Liver (tissue), 9 donors: Measurements from ENCODE around the gene CHORDC1. TPM values are rescaled to one million over a fixed set of nuclear protein-coding genes. Genes with fewer than 3 reads are reported as not detected.

Experiments used
- DNase-seq: peaks from one replicate; pipeline ENCODE4 v3.0.0-alpha.2; 2017; ENCODE audit warnings: low spot score
- H3K27ac ChIP-seq, 2 donors: one replicate each; pipeline ENCODE4 v1.7.0; 2013; ENCODE audit warnings: inconsistent platforms in 2 of 2, low read length in 2 of 2, control low read depth in 1 of 2, low read depth in 1 of 2, mild to moderate bottlenecking in 1 of 2
- H3K27me3 ChIP-seq, 4 donors: one replicate each; pipeline versions ENCODE4 v1.6.1 to v1.7.0; 2013; ENCODE audit warnings: low read length in 3 of 4, inconsistent platforms in 1 of 4, mild to moderate bottlenecking in 1 of 4, moderate library complexity in 1 of 4; ENCODE audit not compliant: control insufficient read depth in 4 of 4, insufficient read depth in 4 of 4
- H3K36me3 ChIP-seq, 4 donors: one replicate each; pipeline versions ENCODE4 v1.6.1 to v1.7.0; 2013; ENCODE audit warnings: low read length in 3 of 4, mild to moderate bottlenecking in 3 of 4, low read depth in 1 of 4, moderate library complexity in 1 of 4; ENCODE audit not compliant: control insufficient read depth in 4 of 4, insufficient read depth in 3 of 4
- H3K4me1 ChIP-seq, 4 donors: one replicate each; pipeline versions ENCODE4 v1.6.1 to v1.7.0; 2013; ENCODE audit warnings: low read length in 3 of 4, mild to moderate bottlenecking in 3 of 4, moderate library complexity in 1 of 4; ENCODE audit not compliant: control insufficient read depth in 4 of 4, insufficient read depth in 4 of 4
- H3K4me3 ChIP-seq, 3 donors: one replicate each; pipeline versions ENCODE4 v1.6.1 to v1.7.0; 2013; ENCODE audit warnings: low read length in 3 of 3, control low read depth in 1 of 3, low read depth in 1 of 3, mild to moderate bottlenecking in 1 of 3
- H3K9ac ChIP-seq, 2 donors: one replicate each; pipeline ENCODE4 v1.7.0; 2013; ENCODE audit warnings: low read length in 2 of 2, mild to moderate bottlenecking in 2 of 2, moderate library complexity in 2 of 2, control low read depth in 1 of 2, low read depth in 1 of 2
- H3K9me3 ChIP-seq, 4 donors: one replicate each; pipeline versions ENCODE4 v1.6.1 to v1.7.0; 2013; ENCODE audit warnings: low read length in 3 of 4; ENCODE audit not compliant: control insufficient read depth in 4 of 4
- FOXA1 ChIP-seq: IDR thresholded peaks from 2 replicates; pipeline ENCODE4 v1.6.1; 2016; ENCODE audit warnings: antibody characterized with exemption
- FOXA2 ChIP-seq: IDR thresholded peaks from 2 replicates; pipeline ENCODE4 v1.6.1; 2016; ENCODE audit warnings: antibody characterized with exemption
- GABPA ChIP-seq, 2 donors: IDR thresholded peaks in 1 of 2; conservative IDR thresholded peaks in 1 of 2; 2 replicates each; pipeline ENCODE4 v1.6.1; 2016; ENCODE audit warnings: antibody characterized with exemption in 2 of 2, mild to moderate bottlenecking in 1 of 2, moderate library complexity in 1 of 2
- HNF4G ChIP-seq: IDR thresholded peaks from 2 replicates; pipeline ENCODE4 v1.6.1; 2016; ENCODE audit warnings: antibody characterized with exemption
- NR2F2 ChIP-seq: IDR thresholded peaks from 2 replicates; pipeline ENCODE4 v1.6.1; 2016; ENCODE audit warnings: antibody characterized with exemption
- RAD21 ChIP-seq, 2 donors: IDR thresholded peaks; 2 replicates each; pipeline ENCODE4 v1.6.1; 2016; ENCODE audit warnings: antibody characterized with exemption in 2 of 2, mild to moderate bottlenecking in 2 of 2
- TAF1 ChIP-seq: conservative IDR thresholded peaks from 2 replicates; pipeline ENCODE4 v1.6.1; 2016; ENCODE audit warnings: antibody characterized with exemption, mild to moderate bottlenecking
- YY1 ChIP-seq: IDR thresholded peaks from 2 replicates; pipeline ENCODE4 v1.6.1; 2016; ENCODE audit warnings: antibody characterized with exemption, mild to moderate bottlenecking
- WGBS: extraction: QIAGEN DNeasy Blood & Tissue Kit; methylation state at CpG from one replicate; pipeline ENCODE4 v1.1.7; 2013; 5-methylcytosine and 5-hydroxymethylcytosine counted together
- polyA plus RNA-seq, 2 donors: library from polyadenylated mRNA; stranded (reverse) in 1 of 2; unstranded in 1 of 2; fragments of 200-250 nt in 1 of 2; fragments of >200 nt in 1 of 2; fragmentation: Nextera tagmentation in 1 of 2; extraction: Ambion mirVana in 1 of 2; gene quantifications; one replicate each; pipeline versions ENCODE4 v1.2.1 to v1.2.3, GENCODE V29; 2013 to 2015
- total RNA-seq, 2 donors: library from RNA; depleted of rRNA; stranded (reverse); fragments of >200 nt; gene quantifications; one replicate each; pipeline ENCODE4 v1.2.3, GENCODE V29; 2014
- TF ChIP-seq, protein P1 (sequence below): IDR thresholded peaks from 2 replicates; pipeline ENCODE4 v1.6.1; 2016; ENCODE audit warnings: antibody characterized with exemption
- TF ChIP-seq, protein P2 (sequence below): IDR thresholded peaks from 2 replicates; pipeline ENCODE4 v1.6.1; 2016; ENCODE audit warnings: antibody characterized with exemption, mild to moderate bottlenecking
- TF ChIP-seq, protein P3 (sequence below): IDR thresholded peaks from 2 replicates; pipeline ENCODE4 v1.6.1; 2016; ENCODE audit warnings: antibody characterized with exemption
- TF ChIP-seq, protein P4 (sequence below): IDR thresholded peaks from 2 replicates; pipeline ENCODE4 v1.6.1; 2016; ENCODE audit warnings: antibody characterized with exemption
- TF ChIP-seq, protein P5 (sequence below): fragments of 150-350 bp; IDR thresholded peaks from 2 replicates; pipeline ENCODE4 v1.5.1; 2017; ENCODE audit warnings: improper control_type of control experiment, low read depth, low read length; ENCODE audit not compliant: missing input control
- donor health status: healthy.
- donor health status: healthy.
- donor health status: healthy.
- donor health status: healthy.
- donor health status: healthy.

Gene CHORDC1
- total and polyA plus RNA-seq, 4 donors, result 9.4 to 39.5 (median 16.7) TPM

DNA sequence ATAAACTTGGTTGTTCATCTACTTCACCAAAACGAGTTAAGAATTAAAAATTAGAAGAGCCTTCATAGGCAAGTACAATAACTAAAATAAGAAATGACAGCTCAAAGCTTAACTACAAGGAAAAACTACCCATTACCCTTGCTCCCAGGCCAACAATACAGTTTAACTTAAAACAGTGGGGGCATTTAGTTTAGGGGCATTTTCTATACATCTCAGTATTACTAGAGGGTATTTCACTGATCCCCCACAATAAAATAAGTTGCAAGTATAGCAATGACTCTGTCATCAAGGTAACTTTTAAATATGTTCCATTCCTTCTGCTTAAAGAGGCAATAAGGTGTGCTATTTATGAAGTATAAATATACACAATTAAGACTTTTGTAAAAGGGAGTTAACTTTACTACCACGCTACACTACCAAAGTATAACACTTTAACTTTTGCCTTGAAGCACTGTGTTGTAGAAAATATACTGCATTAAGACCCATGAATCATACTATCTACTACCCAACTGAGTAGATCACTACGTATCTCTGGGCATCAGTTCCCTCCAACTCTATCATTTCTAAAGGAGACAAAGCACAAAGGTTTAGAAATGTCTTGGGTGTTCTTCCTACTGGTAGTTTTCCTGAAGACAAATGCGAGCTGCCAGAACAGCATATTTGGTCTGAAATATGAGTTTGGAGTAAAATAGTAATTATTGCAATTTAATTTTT lies 29.8 kb downstream of the CHORDC1 start:
- DNase-seq, result no peak
- H3K27ac ChIP-seq, result no peak overlapping the region
- H3K4me1 ChIP-seq, result no peaks in the 10 kb centered on the region
- no peaks in the 10 kb centered on the region for H3K9me3 ChIP-seq
- no peak overlapping the region for H3K4me3 ChIP-seq
- TF ChIP-seq RAD21 (IDR thresholded peaks at IDR 0.05) (no peak), FOXA1 (no peak), TAF1 (no peak), GABPA (IDR thresholded peaks at IDR 0.05 in 1 of 2, conservative IDR thresholded peaks at IDR 0.05 in 1 of 2) (no peak), FOXA2 (no peak), YY1 (no peak)
- TF ChIP-seq, protein P1, sequence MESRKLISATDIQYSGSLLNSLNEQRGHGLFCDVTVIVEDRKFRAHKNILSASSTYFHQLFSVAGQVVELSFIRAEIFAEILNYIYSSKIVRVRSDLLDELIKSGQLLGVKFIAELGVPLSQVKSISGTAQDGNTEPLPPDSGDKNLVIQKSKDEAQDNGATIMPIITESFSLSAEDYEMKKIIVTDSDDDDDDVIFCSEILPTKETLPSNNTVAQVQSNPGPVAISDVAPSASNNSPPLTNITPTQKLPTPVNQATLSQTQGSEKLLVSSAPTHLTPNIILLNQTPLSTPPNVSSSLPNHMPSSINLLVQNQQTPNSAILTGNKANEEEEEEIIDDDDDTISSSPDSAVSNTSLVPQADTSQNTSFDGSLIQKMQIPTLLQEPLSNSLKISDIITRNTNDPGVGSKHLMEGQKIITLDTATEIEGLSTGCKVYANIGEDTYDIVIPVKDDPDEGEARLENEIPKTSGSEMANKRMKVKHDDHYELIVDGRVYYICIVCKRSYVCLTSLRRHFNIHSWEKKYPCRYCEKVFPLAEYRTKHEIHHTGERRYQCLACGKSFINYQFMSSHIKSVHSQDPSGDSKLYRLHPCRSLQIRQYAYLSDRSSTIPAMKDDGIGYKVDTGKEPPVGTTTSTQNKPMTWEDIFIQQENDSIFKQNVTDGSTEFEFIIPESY, result no peak
- no peaks in the 10 kb centered on the region for H3K27me3 ChIP-seq
- H3K36me3 ChIP-seq, result peaks cover 0 to 8% (median 1%) of the 10 kb centered on the region in 4 donors
- no peak overlapping the region for H3K9ac ChIP-seq
- 92% methylated on average over 4 of the region's 4 CpGs for WGBS

DNA sequence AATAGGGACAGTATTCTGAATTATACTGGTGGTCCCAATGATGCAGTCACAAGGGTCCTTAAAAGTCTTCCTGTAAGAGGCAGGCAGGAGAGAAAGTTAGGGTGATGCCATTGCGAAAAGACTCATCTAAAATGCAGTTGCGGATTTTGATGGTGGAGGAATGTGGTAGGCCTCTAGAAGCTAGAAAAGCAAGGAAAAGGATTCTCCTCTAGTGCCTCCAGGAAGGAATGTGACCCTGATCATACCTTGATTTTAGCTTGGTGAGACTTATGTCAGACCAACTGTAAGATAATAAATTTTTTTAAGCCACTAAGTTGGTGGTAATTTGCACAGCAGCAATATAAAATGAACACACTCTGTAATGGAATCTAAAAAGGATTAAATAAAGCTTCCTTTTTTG lies 33.8 kb downstream of the CHORDC1 start:
- no peaks in the 10 kb centered on the region for H3K36me3 ChIP-seq
- WGBS, result over 99% methylated on average over 2 of the region's 2 CpGs
- H3K4me1 ChIP-seq, result no peaks in the 10 kb centered on the region
- no peak for TF ChIP-seq TAF1
- no peak for TF ChIP-seq NR2F2
- TF ChIP-seq, protein P2, sequence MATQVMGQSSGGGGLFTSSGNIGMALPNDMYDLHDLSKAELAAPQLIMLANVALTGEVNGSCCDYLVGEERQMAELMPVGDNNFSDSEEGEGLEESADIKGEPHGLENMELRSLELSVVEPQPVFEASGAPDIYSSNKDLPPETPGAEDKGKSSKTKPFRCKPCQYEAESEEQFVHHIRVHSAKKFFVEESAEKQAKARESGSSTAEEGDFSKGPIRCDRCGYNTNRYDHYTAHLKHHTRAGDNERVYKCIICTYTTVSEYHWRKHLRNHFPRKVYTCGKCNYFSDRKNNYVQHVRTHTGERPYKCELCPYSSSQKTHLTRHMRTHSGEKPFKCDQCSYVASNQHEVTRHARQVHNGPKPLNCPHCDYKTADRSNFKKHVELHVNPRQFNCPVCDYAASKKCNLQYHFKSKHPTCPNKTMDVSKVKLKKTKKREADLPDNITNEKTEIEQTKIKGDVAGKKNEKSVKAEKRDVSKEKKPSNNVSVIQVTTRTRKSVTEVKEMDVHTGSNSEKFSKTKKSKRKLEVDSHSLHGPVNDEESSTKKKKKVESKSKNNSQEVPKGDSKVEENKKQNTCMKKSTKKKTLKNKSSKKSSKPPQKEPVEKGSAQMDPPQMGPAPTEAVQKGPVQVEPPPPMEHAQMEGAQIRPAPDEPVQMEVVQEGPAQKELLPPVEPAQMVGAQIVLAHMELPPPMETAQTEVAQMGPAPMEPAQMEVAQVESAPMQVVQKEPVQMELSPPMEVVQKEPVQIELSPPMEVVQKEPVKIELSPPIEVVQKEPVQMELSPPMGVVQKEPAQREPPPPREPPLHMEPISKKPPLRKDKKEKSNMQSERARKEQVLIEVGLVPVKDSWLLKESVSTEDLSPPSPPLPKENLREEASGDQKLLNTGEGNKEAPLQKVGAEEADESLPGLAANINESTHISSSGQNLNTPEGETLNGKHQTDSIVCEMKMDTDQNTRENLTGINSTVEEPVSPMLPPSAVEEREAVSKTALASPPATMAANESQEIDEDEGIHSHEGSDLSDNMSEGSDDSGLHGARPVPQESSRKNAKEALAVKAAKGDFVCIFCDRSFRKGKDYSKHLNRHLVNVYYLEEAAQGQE, result no peak
- TF ChIP-seq FOXA2, result no peak
- TF ChIP-seq, protein P3, sequence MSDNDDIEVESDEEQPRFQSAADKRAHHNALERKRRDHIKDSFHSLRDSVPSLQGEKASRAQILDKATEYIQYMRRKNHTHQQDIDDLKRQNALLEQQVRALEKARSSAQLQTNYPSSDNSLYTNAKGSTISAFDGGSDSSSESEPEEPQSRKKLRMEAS, result no peak
- TF ChIP-seq, protein P4, sequence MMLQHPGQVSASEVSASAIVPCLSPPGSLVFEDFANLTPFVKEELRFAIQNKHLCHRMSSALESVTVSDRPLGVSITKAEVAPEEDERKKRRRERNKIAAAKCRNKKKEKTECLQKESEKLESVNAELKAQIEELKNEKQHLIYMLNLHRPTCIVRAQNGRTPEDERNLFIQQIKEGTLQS, result no peak
- no peak for TF ChIP-seq HNF4G
- TF ChIP-seq, protein P5, sequence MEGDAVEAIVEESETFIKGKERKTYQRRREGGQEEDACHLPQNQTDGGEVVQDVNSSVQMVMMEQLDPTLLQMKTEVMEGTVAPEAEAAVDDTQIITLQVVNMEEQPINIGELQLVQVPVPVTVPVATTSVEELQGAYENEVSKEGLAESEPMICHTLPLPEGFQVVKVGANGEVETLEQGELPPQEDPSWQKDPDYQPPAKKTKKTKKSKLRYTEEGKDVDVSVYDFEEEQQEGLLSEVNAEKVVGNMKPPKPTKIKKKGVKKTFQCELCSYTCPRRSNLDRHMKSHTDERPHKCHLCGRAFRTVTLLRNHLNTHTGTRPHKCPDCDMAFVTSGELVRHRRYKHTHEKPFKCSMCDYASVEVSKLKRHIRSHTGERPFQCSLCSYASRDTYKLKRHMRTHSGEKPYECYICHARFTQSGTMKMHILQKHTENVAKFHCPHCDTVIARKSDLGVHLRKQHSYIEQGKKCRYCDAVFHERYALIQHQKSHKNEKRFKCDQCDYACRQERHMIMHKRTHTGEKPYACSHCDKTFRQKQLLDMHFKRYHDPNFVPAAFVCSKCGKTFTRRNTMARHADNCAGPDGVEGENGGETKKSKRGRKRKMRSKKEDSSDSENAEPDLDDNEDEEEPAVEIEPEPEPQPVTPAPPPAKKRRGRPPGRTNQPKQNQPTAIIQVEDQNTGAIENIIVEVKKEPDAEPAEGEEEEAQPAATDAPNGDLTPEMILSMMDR, result no peak
- TF ChIP-seq, protein P1, result no peak
- no peak overlapping the region for H3K27ac ChIP-seq
- H3K9me3 ChIP-seq, result no peaks in the 10 kb centered on the region
- H3K27me3 ChIP-seq, result no peaks in the 10 kb centered on the region
- no peak overlapping the region for H3K4me3 ChIP-seq
- no peak overlapping the region for H3K9ac ChIP-seq
- DNase-seq, result no peak
